Measurements from ENCODE around the gene UBP1. TPM values are rescaled to one million over a fixed set of nuclear protein-coding genes. Genes with fewer than 3 reads are reported as not detected.
A peak's percentile ranks its signal among the peaks of the same experiment; 100 is the strongest.
"Not testable (repeated sequence)": the region's sequence is repeated elsewhere in the genome, so short reads cannot be mapped to it uniquely, and the experiment has no call there.

UBP1 gene
- total and polyA plus RNA-seq, 9 of the 15 experiments (the other 6 are each of a cell fraction or from before 2014, with no cell fraction given): 13.6 to 143 (median 79.6) TPM

GRCh38 chr3:33410816-33411215 is 29.4 kb downstream of the UBP1 start:
- in situ Hi-C loops (cut with MboI); H3K4me1 ChIP-seq (replicated peaks in 1 of 2; ENCODE audit: control insufficient read depth in 2 of 2, insufficient read depth in 2 of 2, low read length in 2 of 2); H3K79me2 ChIP-seq (ENCODE audit: control insufficient read depth, insufficient read depth, low read length); intact Hi-C loops (cut with micrococcal nuclease); H2AFZ ChIP-seq (ENCODE audit: low read depth, low read length); H3K9me1 ChIP-seq (ENCODE audit: control insufficient read depth, insufficient read depth, low read length); BruUV-seq (replicated peaks); H3K4me3 ChIP-seq; H3K9me3 ChIP-seq (replicated peaks; ENCODE audit: control insufficient read depth, insufficient read depth, low read depth, low read length); H3K27me3 ChIP-seq (ENCODE audit: control insufficient read depth in 2 of 2, insufficient read depth in 2 of 2, low read length in 2 of 2); DNase-seq (ENCODE audit: extremely low read depth in 1 of 4, low spot score in 3 of 4); H3K27ac ChIP-seq (ENCODE audit: extremely low read depth, low read depth, low read length); H3K4me2 ChIP-seq (ENCODE audit: insufficient read depth, low read length); CTCF ChIA-PET (ENCODE audit: low intra/inter-chr PET ratio); ATAC-seq; FAIRE-seq; H3K9ac ChIP-seq (ENCODE audit: insufficient read depth in 1 of 2, low read depth in 2 of 2, low read length in 2 of 2); H4K20me1 ChIP-seq (replicated peaks; ENCODE audit: control insufficient read depth, insufficient read depth, low read length): not testable (repeated sequence)
- H3K36me3 ChIP-seq (ENCODE audit: control insufficient read depth, insufficient read depth, low read length): peaks cover 85% of the 10 kb centered on the region
- 94% methylated on average over 3 of the region's 3 CpGs for WGBS (ENCODE audit: insufficient coverage, low coverage, missing lambda C conversion rate)
- POLR2A ChIA-PET: interaction anchor here (0.7 kb wide), 1 partner anchor 806 kb away, joined by 3 read pairs; no protein-coding TSS in a partner anchor

GRCh38 chr3:33403756-33404155 is 36.4 kb downstream of the UBP1 start:
- no peak overlapping the region for H3K9ac ChIP-seq (ENCODE audit: insufficient read depth in 1 of 2, low read depth in 2 of 2, low read length in 2 of 2)
- ChIA-PET POLR2A (no interaction called here), CTCF (ENCODE audit: low intra/inter-chr PET ratio) (no interaction called here)
- no peak overlapping the region for H3K4me2 ChIP-seq (ENCODE audit: insufficient read depth, low read length)
- no peaks in the 10 kb centered on the region for H4K20me1 ChIP-seq (replicated peaks; ENCODE audit: control insufficient read depth, insufficient read depth, low read length)
- WGBS (ENCODE audit: insufficient coverage, low coverage, missing lambda C conversion rate): 84% methylated on average over 5 of the region's 6 CpGs
- DNase-seq (ENCODE audit: extremely low read depth in 1 of 4, low spot score in 3 of 4) (no peak), ATAC-seq (peak; percentile 39; the same call in 1 of the 3 replicates), FAIRE-seq (no peak)
- no peaks in the 10 kb centered on the region for H3K27me3 ChIP-seq (ENCODE audit: control insufficient read depth in 2 of 2, insufficient read depth in 2 of 2, low read length in 2 of 2)
- H3K79me2 ChIP-seq (ENCODE audit: control insufficient read depth, insufficient read depth, low read length): no peaks in the 10 kb centered on the region
- H3K9me1 ChIP-seq (ENCODE audit: control insufficient read depth, insufficient read depth, low read length): no peaks in the 10 kb centered on the region
- H3K4me1 ChIP-seq (replicated peaks in 1 of 2; ENCODE audit: control insufficient read depth in 2 of 2, insufficient read depth in 2 of 2, low read length in 2 of 2): no peaks in the 10 kb centered on the region
- no peak overlapping the region for H2AFZ ChIP-seq (ENCODE audit: low read depth, low read length)
- TF ChIP-seq ATF3 (IDR thresholded peaks at IDR 0.05): peak; percentile 30; the same call in 1 of the 2 replicates
- no peak for TF ChIP-seq ATF3 (CRISPR knock-in tag; conservative IDR thresholded peaks at IDR 0.05)
- peak; percentile 29; the same call in 1 of the 2 replicates for TF ChIP-seq ZKSCAN3 (CRISPR knock-in tag; IDR thresholded peaks at IDR 0.05)
- no peak for TF ChIP-seq MEIS2 (IDR thresholded peaks at IDR 0.05; ENCODE audit: partially characterized antibody)
- TF ChIP-seq ZNF121 (CRISPR knock-in tag; conservative IDR thresholded peaks at IDR 0.05): peak; percentile 61
- in situ Hi-C loops (cut with MboI) (no loop called here), intact Hi-C loops (cut with micrococcal nuclease) (no loop called here)
- no TSS peak for BruUV-seq (replicated peaks)
- H3K9me3 ChIP-seq (replicated peaks; ENCODE audit: control insufficient read depth, insufficient read depth, low read depth, low read length): no peaks in the 10 kb centered on the region
- H3K36me3 ChIP-seq (ENCODE audit: control insufficient read depth, insufficient read depth, low read length): peaks cover 95% of the 10 kb centered on the region
- H3K4me3 ChIP-seq: no peak overlapping the region
- no peak overlapping the region for H3K27ac ChIP-seq (ENCODE audit: extremely low read depth, low read depth, low read length)
